Right lobe of liver (tissue), 6 donors: ENCODE data around the gene SYPL1. TPM values are rescaled to one million over a fixed set of nuclear protein-coding genes. Genes with fewer than 3 reads are reported as not detected.

Source experiments
- ATAC-seq, 4 donors: fragments of 200-7000 bp; cut with Tn5 transposase; one replicate each; pipeline ENCODE4 v1.9.1; 2020; ENCODE audit warnings: mild to moderate bottlenecking in 4 of 4, moderate library complexity in 4 of 4
- DNase-seq, 3 donors: peaks; one replicate each; pipeline ENCODE4 v3.0.0-alpha.2; 2020
- H3K27ac ChIP-seq, 3 donors: fragments of 200-600 bp; one replicate each; pipeline ENCODE4 v1.8.0; 2022
- H3K27me3 ChIP-seq, 2 donors: fragments of 200-600 bp; one replicate each; pipeline ENCODE4 v1.8.0; 2022
- H3K36me3 ChIP-seq, 4 donors: fragments of 200-600 bp; sonication (generic) in 1 of 4; one replicate each; pipeline versions ENCODE4 v1.5.1 to v1.8.0; 2017 to 2022; ENCODE audit warnings: control low read depth in 1 of 4
- H3K4me1 ChIP-seq, 4 donors: fragments of 200-600 bp; sonication (generic) in 1 of 4; one replicate each; pipeline versions ENCODE4 v1.5.1 to v1.8.0; 2017 to 2022; ENCODE audit warnings: control low read depth in 1 of 4
- H3K4me3 ChIP-seq, 3 donors: fragments of 200-600 bp; one replicate each; pipeline ENCODE4 v1.8.0; 2022
- H3K9me3 ChIP-seq, 4 donors: fragments of 200-600 bp; sonication (generic) in 1 of 4; one replicate each; pipeline versions ENCODE4 v1.5.1 to v1.8.0; 2017 to 2022; ENCODE audit warnings: control low read depth in 1 of 4
- POLR2A ChIP-seq: fragments of 450-650 bp; IDR thresholded peaks from one replicate; pipeline ENCODE4 v1.6.1; 2017; ENCODE audit warnings: antibody characterized with exemption, mild to moderate bottlenecking
- WGBS: methylation state at CpG from one replicate; pipeline ENCODE4 v1.1.6; 2018; ENCODE audit warnings: low coverage, low lambda C conversion rate; ENCODE audit not compliant: insufficient coverage; ENCODE audit errors: missing lambda C conversion rate; 5-methylcytosine and 5-hydroxymethylcytosine counted together
- intact Hi-C, 2 donors: fragments of 100-400 bp; cut with DNase I; formaldehyde crosslinking; loops; one replicate each; pipeline versions ENCODE4 v1.11.2 to v1.14.1; 2022
- total RNA-seq, 6 experiments: library from RNA; depleted of rRNA in 2 of 6; stranded (reverse); fragments of >200 nt in 2 of 6; fragmentation: NEBNext Ultra II Directional in 3 of 6; extraction: Animal tissue kit (Norgen Biotek cat#: 25700) in 3 of 6; gene quantifications; one replicate each; pipeline versions ENCODE4 v1.1.0 to v1.2.4, GENCODE V29; 2016 to 2023
- TF ChIP-seq, protein P1 (sequence below), 4 donors: fragments of 200-600 bp in 3 of 4; fragments of 450-650 bp in 1 of 4; IDR thresholded peaks; one replicate each; pipeline versions ENCODE4 v1.5.1 to v1.8.0; 2016 to 2022; ENCODE audit warnings: antibody characterized with exemption in 4 of 4, mild to moderate bottlenecking in 2 of 4
- donor health status: DM: no; HTN: yes; CAD: no.
- donor health status: DM: no; HTN: no; CAD: no.
- donor health status: DM: no; HTN: no; CAD: no.
- donor health status: DM: no; HTN: yes; CAD: no.
- donor health status: DM: no; HTN: yes; CAD: no.

SYPL1 gene
- total RNA-seq, 6 experiments from 2014 or later, result 29.5 to 43.0 (median 37.1) TPM

DNA sequence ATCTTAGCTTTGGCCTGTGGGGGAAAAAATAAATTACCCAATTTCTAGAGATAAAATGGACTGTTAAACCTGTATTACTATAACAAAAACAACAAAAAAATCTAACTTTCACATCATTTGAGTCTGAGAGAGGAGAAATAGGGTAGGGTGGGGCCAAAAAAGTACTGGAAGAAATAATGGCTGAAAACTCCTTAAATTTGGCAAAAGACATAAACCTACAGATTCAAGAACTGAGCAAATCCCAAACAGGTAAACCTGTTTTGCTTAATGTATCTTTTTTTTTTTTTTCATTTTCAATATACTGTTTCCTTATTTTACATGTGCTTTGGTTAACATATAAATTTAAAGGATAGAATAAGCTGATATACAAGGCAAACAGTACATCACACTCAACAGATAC is 27.1 kb downstream of the SYPL1 start:
- Histone ChIP-seq H3K27me3 (no peaks in the 10 kb centered on the region), H3K4me3 (no peak overlapping the region), H3K4me1 (no peaks in the 10 kb centered on the region), H3K36me3 (no peaks in the 10 kb centered on the region), H3K27ac (no peak overlapping the region), H3K9me3 (no peaks in the 10 kb centered on the region)
- no peak for TF ChIP-seq POLR2A
- TF ChIP-seq, protein P1, sequence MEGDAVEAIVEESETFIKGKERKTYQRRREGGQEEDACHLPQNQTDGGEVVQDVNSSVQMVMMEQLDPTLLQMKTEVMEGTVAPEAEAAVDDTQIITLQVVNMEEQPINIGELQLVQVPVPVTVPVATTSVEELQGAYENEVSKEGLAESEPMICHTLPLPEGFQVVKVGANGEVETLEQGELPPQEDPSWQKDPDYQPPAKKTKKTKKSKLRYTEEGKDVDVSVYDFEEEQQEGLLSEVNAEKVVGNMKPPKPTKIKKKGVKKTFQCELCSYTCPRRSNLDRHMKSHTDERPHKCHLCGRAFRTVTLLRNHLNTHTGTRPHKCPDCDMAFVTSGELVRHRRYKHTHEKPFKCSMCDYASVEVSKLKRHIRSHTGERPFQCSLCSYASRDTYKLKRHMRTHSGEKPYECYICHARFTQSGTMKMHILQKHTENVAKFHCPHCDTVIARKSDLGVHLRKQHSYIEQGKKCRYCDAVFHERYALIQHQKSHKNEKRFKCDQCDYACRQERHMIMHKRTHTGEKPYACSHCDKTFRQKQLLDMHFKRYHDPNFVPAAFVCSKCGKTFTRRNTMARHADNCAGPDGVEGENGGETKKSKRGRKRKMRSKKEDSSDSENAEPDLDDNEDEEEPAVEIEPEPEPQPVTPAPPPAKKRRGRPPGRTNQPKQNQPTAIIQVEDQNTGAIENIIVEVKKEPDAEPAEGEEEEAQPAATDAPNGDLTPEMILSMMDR (IDR thresholded peaks at IDR 0.05), result no peak
- intact Hi-C loops, result no loop called here
- ATAC-seq (no peak), DNase-seq (no peak)

DNA sequence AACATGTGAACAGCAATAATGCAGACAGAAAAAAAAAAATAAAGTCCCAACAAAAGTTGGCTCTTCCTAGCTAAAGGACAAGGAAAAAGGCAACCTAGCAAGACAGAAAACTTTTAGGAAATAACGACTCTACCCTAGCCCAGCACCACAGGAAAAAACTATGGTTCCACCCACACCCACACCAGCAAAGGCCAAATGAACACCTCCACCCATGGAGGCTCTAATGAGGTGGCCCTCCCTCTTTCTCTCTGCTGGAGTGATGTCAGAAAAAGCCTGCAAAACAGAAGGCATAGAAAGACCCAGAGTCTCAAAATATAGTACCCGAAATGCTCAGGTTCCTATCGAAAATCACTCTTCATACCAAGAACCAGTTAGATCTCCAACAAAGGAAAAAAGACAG is 28.4 kb downstream of the SYPL1 start:
- H3K9me3 ChIP-seq, result no peaks in the 10 kb centered on the region
- intact Hi-C loops, result no loop called here
- ATAC-seq (no peak), DNase-seq (no peak)
- H3K36me3 ChIP-seq, result no peaks in the 10 kb centered on the region
- 89% methylated on average over 3 of the region's 3 CpGs for WGBS
- H3K27ac ChIP-seq, result no peak overlapping the region
- no peaks in the 10 kb centered on the region for H3K27me3 ChIP-seq
- TF ChIP-seq POLR2A, result no peak
- TF ChIP-seq, protein P1 (IDR thresholded peaks at IDR 0.05), result no peak
- no peak overlapping the region for H3K4me3 ChIP-seq
- H3K4me1 ChIP-seq, result no peaks in the 10 kb centered on the region

DNA sequence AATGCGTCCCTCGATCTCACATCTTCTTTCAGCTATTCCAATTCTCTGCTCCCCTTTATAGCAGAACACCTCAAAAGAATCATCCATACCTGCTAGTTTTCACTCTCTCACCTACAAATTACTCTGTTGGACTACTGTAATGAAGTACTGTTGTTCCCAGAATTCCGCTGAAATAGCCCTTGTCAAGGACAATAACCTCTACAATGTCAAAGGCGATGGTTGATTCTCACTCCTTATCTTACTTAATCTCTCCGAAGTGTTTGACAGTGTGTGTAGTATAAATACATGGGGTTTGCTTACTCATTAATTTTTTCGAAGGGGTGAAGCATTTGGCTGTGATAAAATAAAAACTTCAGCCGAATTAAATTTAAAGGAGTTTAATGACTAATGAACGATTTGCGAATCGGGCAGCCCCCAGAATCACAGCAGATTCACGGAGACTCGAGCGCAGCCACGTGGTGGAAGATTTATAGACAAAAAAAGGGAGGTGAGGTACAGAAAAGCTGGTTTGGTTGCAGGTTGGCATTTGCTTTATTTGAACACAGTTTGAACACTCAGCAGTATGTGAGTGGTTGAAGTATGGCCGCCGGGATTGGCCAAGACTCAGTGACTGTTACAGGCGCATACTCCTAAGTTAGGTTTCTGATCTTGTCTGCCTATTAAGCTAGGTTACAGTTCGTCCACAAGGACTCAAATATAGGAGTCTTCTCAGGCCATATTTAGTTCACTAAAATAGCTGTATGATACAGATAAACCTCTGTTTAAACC is 29.8 kb downstream of the SYPL1 start:
- no peaks in the 10 kb centered on the region for H3K27me3 ChIP-seq
- DNase-seq (no peak), ATAC-seq (no peak)
- no peaks in the 10 kb centered on the region for H3K4me1 ChIP-seq
- intact Hi-C loops, result no loop called here
- H3K36me3 ChIP-seq, result no peaks in the 10 kb centered on the region
- H3K9me3 ChIP-seq, result no peaks in the 10 kb centered on the region
- H3K27ac ChIP-seq, result no peak overlapping the region
- no peak overlapping the region for H3K4me3 ChIP-seq
- WGBS, result 82% methylated on average over 16 of the region's 18 CpGs
- TF ChIP-seq, protein P1 (IDR thresholded peaks at IDR 0.05), result no peak
- no peak for TF ChIP-seq POLR2A

DNA sequence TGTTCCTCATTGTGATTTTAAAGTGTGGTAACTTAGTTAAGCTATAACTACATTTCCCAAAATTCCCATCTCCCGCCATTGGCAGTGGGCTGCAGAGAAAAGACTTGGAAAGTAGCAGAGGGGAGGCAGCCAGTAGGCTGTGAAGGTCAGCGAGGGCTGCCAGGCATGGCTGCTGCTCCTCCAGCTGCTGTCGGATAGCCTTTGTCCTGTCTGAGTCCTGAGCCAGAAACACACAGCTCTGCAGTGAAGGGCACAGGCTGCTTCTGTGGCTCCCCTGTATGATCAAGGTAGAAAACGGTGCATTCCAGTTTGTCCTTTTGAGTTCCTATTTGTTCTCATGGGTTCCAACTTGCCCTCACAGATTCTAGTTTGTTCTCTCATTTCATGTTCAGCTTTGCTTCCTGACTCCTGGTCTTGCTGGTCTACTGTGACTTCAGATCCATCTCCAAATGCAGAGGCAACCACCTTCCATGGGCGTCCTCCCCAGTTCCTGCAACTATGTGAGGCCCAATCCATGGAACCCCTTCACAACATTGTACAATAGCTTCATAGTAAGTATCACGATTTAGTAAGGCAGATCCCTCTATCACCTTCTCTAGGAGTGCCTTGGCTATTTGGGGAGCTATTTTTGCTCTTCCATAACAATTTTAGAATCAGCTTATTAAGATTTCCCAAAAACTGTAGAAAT is 31.7 kb downstream of the SYPL1 start:
- Histone ChIP-seq H3K27ac (no peak overlapping the region), H3K4me3 (no peak overlapping the region), H3K27me3 (no peaks in the 10 kb centered on the region), H3K36me3 (no peaks in the 10 kb centered on the region), H3K9me3 (no peaks in the 10 kb centered on the region), H3K4me1 (no peaks in the 10 kb centered on the region)
- 63% methylated on average over 6 of the region's 6 CpGs for WGBS
- peak; percentile 76 to 99 (median 90) for ATAC-seq
- no peak for TF ChIP-seq POLR2A
- TF ChIP-seq, protein P1 (IDR thresholded peaks at IDR 0.05), result no peak
- intact Hi-C loops, result no loop called here
- peak in 1 of 3 donors; percentile 72 for DNase-seq
